Measurements from ENCODE around the gene GDPGP1. TPM values are rescaled to one million over a fixed set of nuclear protein-coding genes. Genes with fewer than 3 reads are reported as not detected.

The GDPGP1 gene
- total and polyA plus RNA-seq, 2 of the 4 experiments (the other 2 are of a cell fraction) = 2.3 to 4.1 TPM

- ChIA-PET POLR2A (ENCODE audit: unreplicated experiment) (interaction anchor here (0.5 kb wide), 1 partner anchor 326 kb away, joined by 3 read pairs; no protein-coding TSS in a partner anchor), CTCF (interaction anchor here (1.1 kb wide), 1 partner anchor 11 kb away, joined by 3 read pairs; no protein-coding TSS in a partner anchor)
- no peak for DNase-seq
- no peak overlapping the region for H3K4ac ChIP-seq (ENCODE audit: low read depth, low read length)
- no peak overlapping the region for H2BK120ac ChIP-seq (ENCODE audit: low read depth, low read length)
- no peak overlapping the region for H4K91ac ChIP-seq (ENCODE audit: insufficient read depth, low read depth, low read length)
- TF ChIP-seq MAFK (IDR thresholded peaks at IDR 0.05; ENCODE audit: low read depth, low read length) (no peak), CEBPB (IDR thresholded peaks at IDR 0.05; ENCODE audit: low read depth, low read length) (no peak)
- peaks cover 7% of the 10 kb centered on the region for H3K4me1 ChIP-seq (ENCODE audit: control insufficient read depth, insufficient read depth, low read length)
- no peak overlapping the region for H2BK20ac ChIP-seq (ENCODE audit: low read depth, low read length)
- H3K27me3 ChIP-seq (ENCODE audit: control insufficient read depth, insufficient read depth, low read length) = no peaks in the 10 kb centered on the region
- intact Hi-C loops (cut with micrococcal nuclease) = no loop called here
- H3K27ac ChIP-seq (ENCODE audit: insufficient read depth, low read length) = no peak overlapping the region
- H2BK15ac ChIP-seq (ENCODE audit: low read depth, low read length) = no peak overlapping the region
- no peak for ATAC-seq (ENCODE audit: low read depth)
- dilution Hi-C loops (cut with HindIII; ENCODE audit: low sequenced_read_pairs, unreplicated experiment) = no loop called here
- H2AK9ac ChIP-seq (replicated peaks; ENCODE audit: low read depth, low read length, poor library complexity) = no peak overlapping the region
- WGBS, 2 experiments (ENCODE audit: extremely low coverage in 2 of 2, insufficient read length in 1 of 2) = 80% methylated on average over 1 of the region's 8 CpGs; no CpG with 5 or more reads in 1 of the 2 experiments
- no TSS peak for BruUV-seq (replicated peaks)
- H3K18ac ChIP-seq (ENCODE audit: low read depth, low read length) = no peak overlapping the region
- no peaks in the 10 kb centered on the region for H3K9me3 ChIP-seq (ENCODE audit: control insufficient read depth, insufficient read depth, low read length)
- peaks cover 34 to 37% of the 10 kb centered on the region in 2 experiments for H3K79me1 ChIP-seq (ENCODE audit: low read depth in 1 of 2, low read length in 2 of 2)
- no peak overlapping the region for H4K5ac ChIP-seq (ENCODE audit: low read depth, low read length)
- H3K4me2 ChIP-seq (ENCODE audit: low read depth, low read length) = no peak overlapping the region
- no peak overlapping the region for H3K9ac ChIP-seq (ENCODE audit: low read depth, low read length)
- H3K4me3 ChIP-seq (ENCODE audit: insufficient read depth, low read depth, low read length) = no peak overlapping the region
- no peak overlapping the region for H4K8ac ChIP-seq (ENCODE audit: low read depth in 2 of 2, low read length in 2 of 2)
- no peaks in the 10 kb centered on the region; the same call in 1 of the 2 replicates for H3K36me3 ChIP-seq (ENCODE audit: control insufficient read depth, insufficient read depth, low read length)
- no peak overlapping the region for H3K14ac ChIP-seq (replicated peaks; ENCODE audit: low read depth, low read length)
- no peak overlapping the region for H3K23ac ChIP-seq (ENCODE audit: low read depth, low read length)
- H2AFZ ChIP-seq (replicated peaks; ENCODE audit: low read length, poor library complexity) = no peak overlapping the region
- no peak overlapping the region for H2AK5ac ChIP-seq (ENCODE audit: low read depth, low read length)
- in situ Hi-C loops (cut with MboI; ENCODE audit: low sequenced_read_pairs) = no loop called here
- peaks cover 9% of the 10 kb centered on the region; the same call in 1 of the 2 replicates for H3K9me1 ChIP-seq (ENCODE audit: insufficient read depth, low read length)
- H2BK5ac ChIP-seq (ENCODE audit: low read depth, low read length, poor library complexity, severe bottlenecking) = no peak overlapping the region
- H4K20me1 ChIP-seq (ENCODE audit: insufficient read depth, low read length) = no peaks in the 10 kb centered on the region; the same call in 1 of the 2 replicates
- H3K56ac ChIP-seq (ENCODE audit: extremely low read depth, insufficient read depth, low read length) = no peak overlapping the region
Observed at GRCh38 chr15:90203922-90204321, 30.1 kb upstream of the GDPGP1 start.
